LNCaP clone FGC (cell line): ENCODE data around the gene SHANK1.

Source experiments
- DNase-seq: peaks from one replicate; pipeline ENCODE4 v3.0.0-alpha.2; 2011; ENCODE audit warnings: low read depth
- H3K4me3 ChIP-seq: 2 replicates; pipeline ENCODE4 v1.5.1; 2011; ENCODE audit warnings: mild to moderate bottlenecking, low read depth, low read length, control low read depth
- CTCF ChIP-seq: IDR thresholded peaks from 2 replicates; pipeline ENCODE4 v1.5.1; 2012; ENCODE audit warnings: mild to moderate bottlenecking; ENCODE audit not compliant: control insufficient read depth, insufficient read depth; ENCODE audit errors: extremely low read depth

The SHANK1 gene

GRCh38 chr19:50668416-50668815 lies 51.2 kb downstream of the SHANK1 start:
- DNase-seq, result no peak

GRCh38 chr19:50667759-50668231 lies 51.8 kb downstream of the SHANK1 start:
- no peak overlapping the region for H3K4me3 ChIP-seq
- no peak for TF ChIP-seq CTCF
- DNase-seq, result no peak

More at GRCh38 chr19:50668416-50668815, 51.2 kb downstream of the SHANK1 start:
- TF ChIP-seq CTCF, result no peak
- H3K4me3 ChIP-seq, result no peak overlapping the region

DNA sequence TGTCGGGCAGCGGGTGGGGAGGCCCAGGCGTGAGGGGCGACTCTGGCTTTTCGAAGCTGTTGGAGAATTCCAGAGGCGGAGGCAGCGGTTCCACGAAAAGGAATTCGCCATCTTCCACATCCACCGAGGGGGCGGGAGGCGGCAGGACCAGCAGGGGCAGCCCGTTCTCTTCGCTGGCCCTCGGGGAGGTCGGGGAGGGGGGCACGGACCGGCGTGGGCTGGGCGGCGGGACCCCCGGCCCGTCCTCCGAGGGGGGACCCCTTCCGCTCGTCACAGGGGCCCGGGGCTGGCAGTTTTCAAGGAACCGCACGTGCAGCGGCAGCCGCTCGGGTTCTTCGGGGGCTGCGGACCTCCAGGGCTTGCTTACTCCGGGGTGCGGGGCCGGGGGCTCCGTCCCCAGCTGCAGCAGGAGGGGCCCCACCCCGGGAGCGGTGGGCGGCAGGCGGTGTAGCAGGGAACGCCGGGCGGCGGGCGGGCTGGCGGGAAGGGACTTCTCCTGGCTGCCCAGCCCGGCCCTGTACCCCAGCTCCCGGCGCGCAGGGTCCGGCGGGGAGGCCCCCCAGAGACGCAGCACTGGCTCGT lies 52.3 kb downstream of the SHANK1 start:
- DNase-seq, result no peak
- H3K4me3 ChIP-seq, result no peak overlapping the region

DNA sequence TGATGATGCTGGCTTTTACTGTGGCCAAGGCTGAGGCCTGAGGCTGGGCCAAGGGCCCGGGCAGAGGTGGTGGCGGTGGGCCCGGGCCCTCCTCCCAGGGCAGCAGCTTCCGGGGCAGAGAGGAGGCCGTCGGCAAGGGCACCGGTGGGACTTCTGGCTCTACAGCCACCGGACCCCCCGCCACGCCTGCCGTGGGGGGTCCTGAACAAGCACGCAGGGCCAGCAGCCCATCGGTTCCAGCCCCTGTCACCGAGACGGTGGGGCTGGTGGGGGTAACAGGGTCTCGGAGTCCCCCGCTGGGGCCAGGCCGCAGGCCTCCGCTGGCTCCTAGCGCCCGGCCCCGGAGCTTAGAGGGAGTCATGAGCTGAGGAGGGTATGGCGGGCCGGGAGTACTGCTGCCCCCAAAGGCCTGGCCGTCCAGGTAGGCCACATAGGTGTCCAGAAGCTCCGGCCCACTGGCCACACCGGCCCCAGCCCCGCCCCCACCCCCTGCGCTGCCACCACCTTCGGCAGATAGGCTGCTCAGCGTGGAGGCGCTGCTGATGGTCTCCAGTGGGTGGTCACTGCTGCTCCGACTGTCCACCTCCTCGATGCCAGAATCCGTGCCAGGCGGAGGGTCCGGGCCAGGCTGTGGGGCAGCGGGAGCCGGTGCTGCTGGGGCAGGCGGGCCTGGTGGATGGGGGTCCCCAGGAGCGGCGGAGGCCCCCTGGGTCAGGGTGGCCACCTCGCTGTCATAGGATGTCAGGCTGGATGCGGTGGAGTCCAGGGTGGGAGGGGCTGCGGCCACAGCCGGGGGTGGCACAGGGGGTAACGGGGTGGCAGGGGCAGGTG lies 53.0 kb downstream of the SHANK1 start:
- no peak for DNase-seq
- no peak overlapping the region for H3K4me3 ChIP-seq
- TF ChIP-seq CTCF, result no peak

More for the DNA sequence above, 52.3 kb downstream of the SHANK1 start:
- TF ChIP-seq CTCF, result no peak

DNA sequence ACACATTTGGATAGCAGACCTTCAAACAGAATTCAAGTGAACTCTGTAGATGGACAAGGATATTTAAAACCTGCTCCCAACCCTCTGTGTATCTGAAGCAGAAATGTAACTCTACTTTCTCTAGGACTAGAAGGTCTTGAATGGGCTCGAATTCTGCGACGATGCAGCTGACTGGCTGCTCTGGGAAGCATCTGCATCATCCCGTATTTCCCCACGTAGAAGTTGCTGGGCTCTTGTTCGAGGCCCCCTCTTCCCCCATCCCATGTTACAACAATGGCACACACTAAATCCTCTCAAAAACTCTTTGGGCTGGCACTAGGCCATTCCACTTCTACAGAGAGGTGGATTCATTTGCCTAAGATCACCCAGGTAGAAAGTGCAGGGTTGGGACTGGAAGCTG lies 55.4 kb downstream of the SHANK1 start:
- no peak overlapping the region for H3K4me3 ChIP-seq
- DNase-seq, result no peak
- TF ChIP-seq CTCF, result no peak

DNA sequence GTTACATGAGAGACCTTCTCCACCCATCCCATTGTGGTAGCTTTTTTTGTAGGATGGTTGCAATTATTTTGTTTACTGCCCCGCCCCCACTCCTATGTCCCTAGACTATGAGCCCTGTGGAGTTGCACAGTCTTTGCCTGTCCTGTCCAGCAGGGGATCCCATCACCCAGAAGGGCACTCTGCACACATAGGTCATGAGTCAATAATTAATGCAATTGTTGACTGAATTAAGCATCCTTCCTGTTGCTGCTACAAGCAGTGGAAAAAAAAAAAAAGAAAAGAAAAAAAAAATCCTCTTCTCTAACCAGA lies 56.2 kb downstream of the SHANK1 start:
- no peak overlapping the region for H3K4me3 ChIP-seq

More for the DNA sequence above, 56.2 kb downstream of the SHANK1 start:
- peak; percentile 17; the same call in 1 of the 2 replicates for TF ChIP-seq CTCF
- no peak for DNase-seq
